HG02623 (cell line): ENCODE results near the gene SLC6A9.

Experiments used
- ATAC-seq: cut with Tn5 transposase; IDR thresholded peaks from one replicate; pipeline ENCODE4 v1.9.1; 2021; ENCODE audit warnings: moderate library complexity; ENCODE audit not compliant: unreplicated experiment

Gene SLC6A9

GRCh38 chr1:43986712-43987111 lies 44.5 kb downstream of the SLC6A9 start:
- ATAC-seq, result no peak

DNA sequence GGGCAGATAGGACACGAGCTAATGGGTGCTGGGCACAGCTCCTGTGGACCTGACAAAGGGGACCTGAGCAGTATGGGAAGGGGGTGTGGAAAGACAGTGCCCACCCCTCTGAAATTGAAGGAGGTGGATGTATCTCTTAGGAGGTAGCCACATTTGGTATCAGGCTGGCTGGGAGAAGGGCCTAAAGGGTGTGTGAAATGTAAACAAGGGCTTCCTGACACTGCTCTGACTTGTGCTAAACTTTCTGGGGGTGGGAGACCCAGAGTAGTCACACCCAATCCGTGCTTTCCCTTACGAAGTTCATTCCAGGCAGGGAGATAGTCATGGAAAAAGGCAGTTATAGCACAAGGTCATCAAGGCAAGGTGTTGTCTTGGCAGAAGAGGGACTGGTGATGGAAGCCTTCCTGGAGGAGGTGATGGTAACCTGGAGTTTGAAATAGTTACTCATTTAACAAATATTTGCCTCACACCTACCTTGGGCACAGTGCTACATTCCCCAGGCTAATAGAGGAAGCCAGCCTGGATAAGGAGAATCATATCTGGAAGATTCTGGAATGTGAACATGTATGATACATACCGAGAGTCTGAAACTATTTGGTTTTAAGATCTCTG lies 45.2 kb downstream of the SLC6A9 start:
- ATAC-seq, result no peak

GRCh38 chr1:43984855-43985254 lies 46.4 kb downstream of the SLC6A9 start:
- ATAC-seq, result no peak

- no peak for ATAC-seq
These were observed 47.9 kb downstream of the SLC6A9 start for GRCh38 chr1:43983253-43983899.

DNA sequence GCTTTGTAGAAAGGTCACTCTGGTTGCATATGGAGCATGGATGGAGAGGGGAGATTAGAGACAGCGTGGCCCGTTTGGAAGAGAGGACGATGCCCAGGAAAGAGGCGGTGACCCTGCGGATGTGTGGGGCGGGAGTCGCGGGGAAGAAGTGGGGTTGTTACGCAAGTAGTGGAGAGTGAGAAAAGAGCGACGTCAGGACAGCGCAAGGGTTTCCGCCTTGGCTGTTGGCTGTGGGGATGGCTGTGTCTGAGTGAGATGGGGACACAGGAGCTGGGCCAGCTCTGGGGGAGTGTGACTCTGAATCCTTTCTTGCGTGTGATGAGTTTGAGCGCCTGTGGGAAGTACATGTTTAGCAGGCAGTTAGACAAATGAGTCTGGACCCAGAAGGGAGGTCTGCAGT lies 48.5 kb downstream of the SLC6A9 start:
- no peak for ATAC-seq

GRCh38 chr1:43982241-43982640 lies 49.0 kb downstream of the SLC6A9 start:
- no peak for ATAC-seq

DNA sequence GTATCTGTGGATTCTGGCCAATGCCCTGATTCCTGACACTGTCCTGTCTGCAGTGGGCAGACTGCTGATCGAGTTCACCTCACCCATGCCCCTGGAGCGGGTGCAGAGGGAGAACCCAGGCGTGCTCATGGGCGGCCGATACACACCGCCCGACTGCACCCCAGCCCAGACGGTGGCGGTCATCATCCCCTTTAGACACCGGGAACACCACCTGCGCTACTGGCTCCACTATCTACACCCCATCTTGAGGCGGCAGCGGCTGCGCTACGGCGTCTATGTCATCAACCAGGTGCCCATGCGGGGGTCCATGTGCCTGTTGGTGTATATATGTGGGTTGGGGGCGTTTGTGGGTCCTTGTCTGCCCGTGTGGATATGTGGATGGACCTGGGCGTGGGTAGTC lies 49.6 kb downstream of the SLC6A9 start:
- ATAC-seq, result no peak

DNA sequence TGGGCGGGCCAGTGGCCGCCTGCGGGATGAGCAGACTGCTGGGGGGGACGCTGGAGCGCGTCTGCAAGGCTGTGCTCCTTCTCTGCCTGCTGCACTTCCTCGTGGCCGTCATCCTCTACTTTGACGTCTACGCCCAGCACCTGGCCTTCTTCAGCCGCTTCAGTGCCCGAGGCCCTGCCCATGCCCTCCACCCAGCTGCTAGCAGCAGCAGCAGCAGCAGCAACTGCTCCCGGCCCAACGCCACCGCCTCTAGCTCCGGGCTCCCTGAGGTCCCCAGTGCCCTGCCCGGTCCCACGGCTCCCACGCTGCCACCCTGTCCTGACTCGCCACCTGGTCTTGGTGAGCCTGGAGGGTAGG lies 50.1 kb downstream of the SLC6A9 start:
- no peak for ATAC-seq

GRCh38 chr1:43980255-43981134 lies 50.8 kb downstream of the SLC6A9 start:
- ATAC-seq, result no peak

- ATAC-seq, result no peak
These were observed 51.6 kb downstream of the SLC6A9 start for GRCh38 chr1:43979528-43980254.

DNA sequence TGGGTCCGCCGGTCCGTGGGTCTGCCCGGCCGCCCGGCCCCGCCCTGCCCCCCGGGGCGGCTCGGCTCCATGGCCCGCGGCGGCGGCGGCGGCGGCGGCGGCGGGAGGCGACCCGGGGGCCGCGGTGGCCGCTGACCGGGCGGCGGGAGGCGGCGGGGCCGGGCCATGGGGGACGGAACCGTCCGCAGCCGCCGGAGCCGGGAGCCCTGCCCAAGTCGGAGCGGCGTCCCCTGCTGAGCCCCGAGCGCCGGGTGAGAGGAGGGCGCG lies 52.1 kb downstream of the SLC6A9 start:
- ATAC-seq, result no peak

GRCh38 chr1:43978551-43979260 lies 52.6 kb downstream of the SLC6A9 start, which contains the start of gene B4GALT2:
TSS of gene B4GALT2 (plus strand) at chr1:43979210. CDS start at chr1:43981161, 1,951 bp downstream.
- ATAC-seq, result no peak

DNA sequence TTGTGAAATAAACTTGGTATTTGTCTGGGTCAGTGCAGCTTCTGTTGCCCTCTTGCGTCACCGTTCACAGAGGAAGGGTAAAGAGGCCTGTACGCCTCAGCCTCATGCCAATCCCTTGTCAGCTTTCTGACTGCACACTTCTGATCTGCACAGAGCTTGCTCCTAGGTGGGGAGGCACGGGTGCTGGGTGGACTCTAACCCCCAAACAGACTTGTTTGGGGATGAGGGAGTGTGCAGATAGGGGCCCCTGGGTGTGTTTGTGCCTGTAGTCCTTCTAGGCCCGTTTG lies 53.1 kb downstream of the SLC6A9 start:
- ATAC-seq, result no peak

DNA sequence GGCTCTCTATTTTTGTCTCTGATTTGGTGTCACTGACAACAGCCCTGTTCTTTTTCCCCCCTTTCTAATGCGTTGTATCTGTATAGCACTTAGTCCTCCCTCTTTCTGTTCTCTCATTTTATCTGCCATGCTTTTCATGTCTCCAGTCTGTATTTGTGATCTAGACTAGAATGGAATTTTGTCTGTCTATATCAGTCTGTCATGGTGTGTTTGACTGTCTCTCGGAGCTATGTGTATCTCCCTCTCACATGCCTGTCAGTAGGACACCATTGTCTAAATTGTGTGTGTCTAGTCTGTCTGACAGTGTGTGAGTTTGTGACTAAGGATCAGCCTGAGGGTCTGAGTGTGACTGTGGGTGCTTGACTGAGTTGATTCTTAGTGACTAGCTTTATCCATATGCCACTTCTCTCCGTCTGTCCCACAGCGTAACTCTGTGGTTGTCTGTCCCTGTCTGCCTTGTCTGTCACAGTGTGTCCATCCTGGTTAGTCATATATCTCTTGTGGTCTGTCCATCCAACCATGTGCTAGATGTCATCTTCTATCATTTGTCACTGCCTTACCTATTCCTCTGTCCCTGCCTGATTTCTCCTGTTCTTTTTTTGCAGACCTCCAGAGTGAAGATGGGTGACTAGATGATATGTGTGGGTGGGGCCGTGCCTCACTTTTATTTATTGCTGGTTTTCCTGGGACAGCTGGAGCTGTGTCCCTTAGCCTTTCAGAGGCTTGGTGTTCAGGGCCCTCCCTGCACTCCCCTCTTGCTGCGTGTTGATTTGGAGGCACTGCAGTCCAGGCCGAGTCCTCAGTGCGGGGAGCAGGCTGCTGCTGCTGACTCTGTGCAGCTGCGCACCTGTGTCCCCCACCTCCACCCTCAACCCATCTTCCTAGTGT lies 53.6 kb downstream of the SLC6A9 start:
- ATAC-seq, result no peak

DNA sequence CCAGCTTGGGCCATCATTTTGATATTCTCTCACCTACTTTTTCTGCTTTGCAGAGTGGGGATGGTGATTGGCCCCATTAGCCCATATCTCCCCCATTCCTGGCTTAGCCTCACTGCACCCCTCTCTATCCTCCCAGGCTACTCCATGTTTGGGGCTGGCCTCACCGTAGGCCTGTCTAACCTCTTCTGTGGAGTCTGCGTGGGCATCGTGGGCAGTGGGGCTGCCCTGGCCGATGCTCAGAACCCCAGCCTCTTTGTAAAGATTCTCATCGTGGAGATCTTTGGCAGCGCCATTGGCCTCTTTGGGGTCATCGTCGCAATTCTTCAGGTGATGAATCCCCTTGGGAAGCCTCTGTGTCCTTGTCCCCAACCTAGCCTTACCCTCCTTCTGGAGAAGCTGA lies 54.4 kb downstream of the SLC6A9 start:
- no peak for ATAC-seq

- no peak for ATAC-seq
These were observed 55.2 kb downstream of the SLC6A9 start for GRCh38 chr1:43976045-43976444.

DNA sequence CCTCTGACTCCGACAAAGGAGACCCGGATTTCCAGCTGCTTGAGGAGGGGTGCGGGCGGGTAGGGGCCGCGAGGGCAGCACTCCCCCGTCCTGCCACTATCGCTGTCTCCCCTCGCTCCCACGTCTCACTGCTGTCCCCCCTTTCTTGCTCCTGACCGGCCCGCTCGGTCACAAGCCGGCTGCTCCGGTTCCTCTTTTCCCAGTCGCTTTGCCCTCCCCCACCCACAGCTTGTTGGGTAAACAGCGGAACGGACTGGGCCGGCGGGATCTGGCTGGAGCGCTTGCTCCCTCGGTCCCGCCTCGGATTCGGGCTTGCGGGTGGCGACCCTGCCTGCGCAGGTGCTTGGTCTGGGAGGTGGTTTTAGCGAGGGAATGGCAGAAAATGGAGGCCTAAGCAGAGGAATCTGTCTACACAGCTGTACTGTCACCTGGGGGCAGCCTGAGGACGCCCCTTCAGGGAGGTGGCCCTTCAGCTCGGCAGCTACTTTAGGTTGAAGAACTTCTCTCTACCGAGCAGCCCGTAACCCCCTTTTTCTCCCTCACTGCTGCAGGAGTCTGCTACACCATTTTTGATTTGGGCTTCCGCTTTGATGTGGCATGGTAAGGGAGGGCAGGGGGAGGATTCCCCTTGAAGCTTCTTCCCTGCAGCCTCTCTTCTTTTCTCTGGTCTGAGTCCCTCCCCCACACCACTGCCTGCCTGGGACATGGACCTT lies 55.9 kb downstream of the SLC6A9 start:
- no peak for ATAC-seq

DNA sequence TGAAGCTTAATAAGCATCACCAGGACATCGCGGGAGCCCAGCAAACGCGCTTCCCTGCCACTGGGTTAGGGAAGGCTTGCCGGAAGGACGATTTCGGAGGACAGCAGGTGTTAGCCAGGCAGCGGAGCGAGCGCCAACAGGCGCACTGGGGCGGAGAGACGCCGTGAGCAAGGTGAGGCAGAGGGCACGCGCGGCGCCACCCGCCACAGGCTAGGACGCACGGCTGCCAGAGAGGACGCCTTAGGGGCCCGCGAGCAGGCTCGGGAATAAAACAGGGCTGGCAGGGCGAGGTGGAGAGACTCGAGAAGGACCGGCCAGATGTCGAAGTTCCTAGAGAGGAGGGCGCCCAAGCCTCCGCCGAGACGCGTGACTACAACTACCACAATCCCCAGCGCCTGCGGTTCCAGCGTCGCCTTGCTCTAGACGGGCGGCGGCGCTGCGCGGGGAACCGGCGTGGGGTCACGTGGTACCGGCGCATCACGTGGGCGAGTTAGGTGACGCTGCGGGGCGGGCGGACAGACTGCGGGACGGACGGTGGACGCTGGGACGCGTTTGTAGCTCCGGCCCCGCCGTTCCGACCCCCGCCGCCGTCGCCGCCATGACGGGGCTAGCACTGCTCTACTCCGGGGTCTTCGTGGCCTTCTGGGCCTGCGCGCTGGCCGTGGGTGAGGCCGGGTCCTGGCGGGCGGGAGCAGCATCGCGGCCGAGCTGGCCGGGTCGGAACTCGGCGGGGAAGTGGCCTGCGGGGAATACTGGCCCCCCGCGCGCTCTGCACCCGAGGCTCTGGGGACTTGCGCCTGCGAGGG lies 56.6 kb downstream of the SLC6A9 start, which contains the start of gene ATP6V0B:
ATP6V0B (plus strand) TSS at position 518 of the 806 bp plus-strand sequence; CDS start at position 599, 81 bp downstream.
- ATAC-seq, result peak; percentile 62
